ENCODE measurements around the gene ZMYM4. TPM values are rescaled to one million over a fixed set of nuclear protein-coding genes. Genes with fewer than 3 reads are reported as not detected.

The ZMYM4 gene
- total RNA-seq, 6 donors from 2014 or later, result 17.6 to 47.1 (median 38.3) TPM

GRCh38 chr1:35281565-35281964 lies 13.1 kb downstream of the ZMYM4 start:
- no peaks in the 10 kb centered on the region for H3K4me1 ChIP-seq
- no peaks in the 10 kb centered on the region for H3K27me3 ChIP-seq
- no peaks in the 10 kb centered on the region for H3K9me3 ChIP-seq
- H3K27ac ChIP-seq, result no peak overlapping the region
- no peak overlapping the region for H3K4me3 ChIP-seq
- H3K36me3 ChIP-seq, result peaks cover 0 to 5% (median 0%) of the 10 kb centered on the region in 4 donors
- WGBS, 2 donors, result 99% methylated on average over 3 of the region's 3 CpGs
- DNase-seq (no peak), ATAC-seq (ENCODE audit: low FRiP score in 2 of 2) (no peak)
- TF ChIP-seq POLR2A (IDR thresholded peaks at IDR 0.05), result no peak
- no peak for TF ChIP-seq POLR2AphosphoS5 (IDR thresholded peaks at IDR 0.05)
- no peak for TF ChIP-seq EP300 (IDR thresholded peaks at IDR 0.05)
- no peak for TF ChIP-seq CTCF (IDR thresholded peaks at IDR 0.05)

- Histone ChIP-seq H3K4me1 (no peaks in the 10 kb centered on the region), H3K36me3 (peaks cover 0 to 5% (median 0%) of the 10 kb centered on the region in 4 donors), H3K27me3 (no peaks in the 10 kb centered on the region), H3K9me3 (no peaks in the 10 kb centered on the region), H3K27ac (no peak overlapping the region), H3K4me3 (no peak overlapping the region)
- no peak for DNase-seq
- no peak for ATAC-seq (ENCODE audit: low FRiP score in 2 of 2)
- TF ChIP-seq CTCF (IDR thresholded peaks at IDR 0.05) (no peak), EP300 (IDR thresholded peaks at IDR 0.05) (no peak), POLR2AphosphoS5 (IDR thresholded peaks at IDR 0.05) (no peak), POLR2A (IDR thresholded peaks at IDR 0.05) (no peak)
Measured at GRCh38 chr1:35282172-35282571, 13.7 kb downstream of the ZMYM4 start.

GRCh38 chr1:35284852-35285251 lies 16.3 kb downstream of the ZMYM4 start:
- Histone ChIP-seq H3K4me1 (peaks cover 0 to 22% (median 10%) of the 10 kb centered on the region in 4 donors), H3K9me3 (no peaks in the 10 kb centered on the region), H3K27me3 (no peaks in the 10 kb centered on the region), H3K36me3 (peaks cover 0 to 2% (median 0%) of the 10 kb centered on the region in 4 donors), H3K4me3 (no peak overlapping the region), H3K27ac (no peak overlapping the region)
- DNase-seq (no peak), ATAC-seq (ENCODE audit: low FRiP score in 2 of 2) (no peak)
- TF ChIP-seq EP300 (IDR thresholded peaks at IDR 0.05) (no peak), POLR2AphosphoS5 (IDR thresholded peaks at IDR 0.05) (no peak), CTCF (IDR thresholded peaks at IDR 0.05) (no peak), POLR2A (IDR thresholded peaks at IDR 0.05) (no peak)
- WGBS, 2 donors, result 88 to 91% methylated on average over 3 of the region's 3 CpGs

- peaks cover 0 to 22% (median 10%) of the 10 kb centered on the region in 4 donors for H3K4me1 ChIP-seq
- H3K27me3 ChIP-seq, result no peaks in the 10 kb centered on the region
- no peak overlapping the region for H3K4me3 ChIP-seq
- 83 to 88% methylated on average over 5 of the region's 5 CpGs for WGBS, 2 donors
- H3K27ac ChIP-seq, result no peak overlapping the region
- ATAC-seq (ENCODE audit: low FRiP score in 2 of 2), result no peak
- no peaks in the 10 kb centered on the region for H3K9me3 ChIP-seq
- DNase-seq, result no peak
- H3K36me3 ChIP-seq, result peaks cover 0 to 7% (median 0%) of the 10 kb centered on the region in 4 donors
- TF ChIP-seq POLR2AphosphoS5 (IDR thresholded peaks at IDR 0.05) (no peak), EP300 (IDR thresholded peaks at IDR 0.05) (no peak)
Measured at GRCh38 chr1:35285771-35286606, 17.5 kb downstream of the ZMYM4 start.

GRCh38 chr1:35287807-35288640 lies 19.5 kb downstream of the ZMYM4 start:
- Histone ChIP-seq H3K4me3 (no peak overlapping the region), H3K36me3 (peaks cover 0 to 8% (median 0%) of the 10 kb centered on the region in 4 donors), H3K4me1 (peaks cover 0 to 22% (median 10%) of the 10 kb centered on the region in 4 donors), H3K27me3 (no peaks in the 10 kb centered on the region), H3K9me3 (no peaks in the 10 kb centered on the region), H3K27ac (no peak overlapping the region)
- TF ChIP-seq POLR2A (IDR thresholded peaks at IDR 0.05), result no peak
- TF ChIP-seq POLR2AphosphoS5 (IDR thresholded peaks at IDR 0.05), result no peak
- no peak for TF ChIP-seq EP300 (IDR thresholded peaks at IDR 0.05)
- TF ChIP-seq CTCF (IDR thresholded peaks at IDR 0.05), result no peak
- no peak for DNase-seq
- WGBS, 2 donors, result 86 to 90% methylated on average over 9 of the region's 9 CpGs
- ATAC-seq (ENCODE audit: low FRiP score in 2 of 2), result peak in 1 of 2 donors; percentile 60

All from upper lobe of left lung (tissue), 6 donors.